GM19238 (cell line): Measurements from ENCODE around the gene GRB10.

Experiments used
- DNase-seq: peaks from one replicate; pipeline ENCODE4 v3.0.0; 2011; ENCODE audit warnings: low spot score; ENCODE audit not compliant: insufficient read length

The GRB10 gene

GRCh38 chr7:50695026-50695425 lies 87.7 kb downstream of the GRB10 start:
- no peak for DNase-seq

GRCh38 chr7:50693455-50694130 lies 89.1 kb downstream of the GRB10 start:
- DNase-seq: no peak

- DNase-seq: no peak
Observed at GRCh38 chr7:50690541-50691011, 92.1 kb downstream of the GRB10 start.

- no peak for DNase-seq
Observed at GRCh38 chr7:50688226-50688590, 94.5 kb downstream of the GRB10 start.

GRCh38 chr7:50687575-50688225 lies 95.0 kb downstream of the GRB10 start:
- no peak for DNase-seq

GRCh38 chr7:50687096-50687495 lies 95.6 kb downstream of the GRB10 start:
- no peak for DNase-seq

GRCh38 chr7:50685135-50686065 lies 97.3 kb downstream of the GRB10 start:
- DNase-seq: no peak

- DNase-seq: no peak
Observed at GRCh38 chr7:50684713-50685075, 98.0 kb downstream of the GRB10 start.

GRCh38 chr7:50684011-50684712 lies 98.5 kb downstream of the GRB10 start:
- no peak for DNase-seq

GRCh38 chr7:50682573-50682972 lies 100.1 kb downstream of the GRB10 start:
- no peak for DNase-seq

GRCh38 chr7:50682079-50682478 lies 100.6 kb downstream of the GRB10 start:
- DNase-seq: no peak

- DNase-seq: no peak
Observed at GRCh38 chr7:50681432-50682045, 101.2 kb downstream of the GRB10 start.

- DNase-seq: no peak
Observed at GRCh38 chr7:50679218-50680007, 103.3 kb downstream of the GRB10 start.

- DNase-seq: no peak
Observed at GRCh38 chr7:50678586-50678985, 104.1 kb downstream of the GRB10 start.

- DNase-seq: no peak
Observed at GRCh38 chr7:50677638-50677996, 105.1 kb downstream of the GRB10 start.

GRCh38 chr7:50676740-50677637 lies 105.7 kb downstream of the GRB10 start:
- DNase-seq: no peak

- no peak for DNase-seq
Observed at GRCh38 chr7:50676079-50676478, 106.6 kb downstream of the GRB10 start.

- no peak for DNase-seq
Observed at GRCh38 chr7:50674896-50675835, 107.5 kb downstream of the GRB10 start.
